SK-N-SH treated with all-trans-retinoic acid at 6 μM for 48 hours (cell line): ENCODE measurements around the gene EML5.

Source experiments
- ATAC-seq: fragments of 200-7000 bp; cut with Tn5 transposase; 3 replicates; pipeline ENCODE4 v1.9.1; 2020; ENCODE audit warnings: mild to moderate bottlenecking, moderate library complexity
- ARNTL ChIP-seq: fragments of 450-650 bp; formaldehyde crosslinking; IDR thresholded peaks from 2 replicates; pipeline ENCODE4 v1.5.0; 2020; ENCODE audit warnings: low read depth, mild to moderate bottlenecking, moderate library complexity, borderline replicate concordance
- CSDC2 ChIP-seq: fragments of 250-450 bp; sonication (Bioruptor Pico); IDR thresholded peaks from 2 replicates; pipeline ENCODE4 v1.5.0; 2020; ENCODE audit warnings: mild to moderate bottlenecking, moderate library complexity
- ESRRG ChIP-seq: fragments of 250-450 bp; sonication (Bioruptor Pico); IDR thresholded peaks from 2 replicates; pipeline ENCODE4 v1.6.1; 2021; ENCODE audit warnings: mild to moderate bottlenecking
- GLIS3 ChIP-seq: fragments of 250-450 bp; sonication (Bioruptor Pico); IDR thresholded peaks from 2 replicates; pipeline ENCODE4 v1.5.0; 2020; ENCODE audit warnings: mild to moderate bottlenecking, moderate library complexity
- OSR1 ChIP-seq: fragments of 250-450 bp; sonication (Bioruptor Pico); IDR thresholded peaks from 2 replicates; pipeline ENCODE4 v1.8.0; 2022; ENCODE audit warnings: moderate library complexity, mild to moderate bottlenecking, inconsistent platforms
- SNAI2 ChIP-seq: fragments of 250-450 bp; sonication (Bioruptor Pico); IDR thresholded peaks from 2 replicates; pipeline ENCODE4 v1.5.0; 2020; ENCODE audit warnings: mild to moderate bottlenecking, moderate library complexity
- TCF4 ChIP-seq: fragments of 250-450 bp; sonication (Bioruptor Pico); IDR thresholded peaks from 2 replicates; pipeline ENCODE4 v1.8.0; 2021; ENCODE audit warnings: mild to moderate bottlenecking, moderate library complexity, borderline replicate concordance
- ZC3H10 ChIP-seq: fragments of 250-450 bp; sonication (Bioruptor Pico); IDR thresholded peaks from 2 replicates; pipeline ENCODE4 v1.5.1; 2021; ENCODE audit warnings: mild to moderate bottlenecking, moderate library complexity
- TF ChIP-seq, protein P1 (sequence below): fragments of 250-450 bp; sonication (Bioruptor Pico); IDR thresholded peaks from 2 replicates; pipeline ENCODE4 v1.5.0; 2020; ENCODE audit warnings: mild to moderate bottlenecking, moderate library complexity
- TF ChIP-seq, protein P2 (sequence below): fragments of 250-450 bp; sonication (Bioruptor Pico); IDR thresholded peaks from 2 replicates; pipeline ENCODE4 v1.5.1; 2020; ENCODE audit warnings: low read depth, mild to moderate bottlenecking, moderate library complexity
- TF ChIP-seq, protein P3 (sequence below): fragments of 250-450 bp; sonication (Bioruptor Pico); IDR thresholded peaks from 2 replicates; pipeline ENCODE4 v1.8.0; 2021; ENCODE audit warnings: low read depth, mild to moderate bottlenecking, moderate library complexity, borderline replicate concordance
- TF ChIP-seq, protein P4 (sequence below): fragments of 250-450 bp; sonication (Bioruptor Pico); IDR thresholded peaks from 2 replicates; pipeline ENCODE4 v1.8.0; 2020; ENCODE audit warnings: mild to moderate bottlenecking, moderate library complexity, borderline replicate concordance
- TF ChIP-seq, protein P5 (sequence below): fragments of 250-450 bp; sonication (Bioruptor Pico); IDR thresholded peaks from 2 replicates; pipeline ENCODE4 v1.5.1; 2021; ENCODE audit warnings: mild to moderate bottlenecking, moderate library complexity

Gene EML5

DNA sequence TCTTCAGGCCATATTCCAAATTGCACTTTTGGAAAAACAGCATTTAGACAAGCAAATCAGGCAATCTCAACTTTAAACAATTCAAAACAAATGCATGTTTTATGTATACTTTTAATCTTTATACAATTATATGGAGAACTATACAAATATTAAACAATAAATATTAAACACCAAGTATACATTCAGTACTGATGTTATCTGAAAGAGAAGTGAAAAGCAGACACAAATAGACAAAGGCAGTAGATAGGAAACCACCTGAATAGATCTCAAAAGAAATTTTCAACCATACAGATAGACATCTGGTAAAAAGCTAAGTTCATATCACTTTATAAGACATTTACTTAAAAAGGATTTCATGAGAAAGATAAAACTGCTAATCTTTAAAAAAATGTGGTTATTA is 164.7 kb downstream of the EML5 start (continued):
- TF ChIP-seq, protein P1, sequence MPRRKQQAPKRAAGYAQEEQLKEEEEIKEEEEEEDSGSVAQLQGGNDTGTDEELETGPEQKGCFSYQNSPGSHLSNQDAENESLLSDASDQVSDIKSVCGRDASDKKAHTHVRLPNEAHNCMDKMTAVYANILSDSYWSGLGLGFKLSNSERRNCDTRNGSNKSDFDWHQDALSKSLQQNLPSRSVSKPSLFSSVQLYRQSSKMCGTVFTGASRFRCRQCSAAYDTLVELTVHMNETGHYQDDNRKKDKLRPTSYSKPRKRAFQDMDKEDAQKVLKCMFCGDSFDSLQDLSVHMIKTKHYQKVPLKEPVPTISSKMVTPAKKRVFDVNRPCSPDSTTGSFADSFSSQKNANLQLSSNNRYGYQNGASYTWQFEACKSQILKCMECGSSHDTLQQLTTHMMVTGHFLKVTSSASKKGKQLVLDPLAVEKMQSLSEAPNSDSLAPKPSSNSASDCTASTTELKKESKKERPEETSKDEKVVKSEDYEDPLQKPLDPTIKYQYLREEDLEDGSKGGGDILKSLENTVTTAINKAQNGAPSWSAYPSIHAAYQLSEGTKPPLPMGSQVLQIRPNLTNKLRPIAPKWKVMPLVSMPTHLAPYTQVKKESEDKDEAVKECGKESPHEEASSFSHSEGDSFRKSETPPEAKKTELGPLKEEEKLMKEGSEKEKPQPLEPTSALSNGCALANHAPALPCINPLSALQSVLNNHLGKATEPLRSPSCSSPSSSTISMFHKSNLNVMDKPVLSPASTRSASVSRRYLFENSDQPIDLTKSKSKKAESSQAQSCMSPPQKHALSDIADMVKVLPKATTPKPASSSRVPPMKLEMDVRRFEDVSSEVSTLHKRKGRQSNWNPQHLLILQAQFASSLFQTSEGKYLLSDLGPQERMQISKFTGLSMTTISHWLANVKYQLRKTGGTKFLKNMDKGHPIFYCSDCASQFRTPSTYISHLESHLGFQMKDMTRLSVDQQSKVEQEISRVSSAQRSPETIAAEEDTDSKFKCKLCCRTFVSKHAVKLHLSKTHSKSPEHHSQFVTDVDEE (CRISPR knock-in tag), result no peak
- TF ChIP-seq, protein P2, sequence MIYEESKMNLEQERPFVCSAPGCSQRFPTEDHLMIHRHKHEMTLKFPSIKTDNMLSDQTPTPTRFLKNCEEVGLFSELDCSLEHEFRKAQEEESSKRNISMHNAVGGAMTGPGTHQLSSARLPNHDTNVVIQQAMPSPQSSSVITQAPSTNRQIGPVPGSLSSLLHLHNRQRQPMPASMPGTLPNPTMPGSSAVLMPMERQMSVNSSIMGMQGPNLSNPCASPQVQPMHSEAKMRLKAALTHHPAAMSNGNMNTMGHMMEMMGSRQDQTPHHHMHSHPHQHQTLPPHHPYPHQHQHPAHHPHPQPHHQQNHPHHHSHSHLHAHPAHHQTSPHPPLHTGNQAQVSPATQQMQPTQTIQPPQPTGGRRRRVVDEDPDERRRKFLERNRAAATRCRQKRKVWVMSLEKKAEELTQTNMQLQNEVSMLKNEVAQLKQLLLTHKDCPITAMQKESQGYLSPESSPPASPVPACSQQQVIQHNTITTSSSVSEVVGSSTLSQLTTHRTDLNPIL (CRISPR knock-in tag), result no peak
- no peak for TF ChIP-seq ARNTL (CRISPR knock-in tag)
- TF ChIP-seq ESRRG (CRISPR knock-in tag), result no peak
- TF ChIP-seq ZC3H10 (CRISPR knock-in tag), result no peak
- TF ChIP-seq GLIS3 (CRISPR knock-in tag), result no peak
- no peak for TF ChIP-seq TCF4 (CRISPR knock-in tag)
- no peak for TF ChIP-seq SNAI2 (CRISPR knock-in tag)

DNA sequence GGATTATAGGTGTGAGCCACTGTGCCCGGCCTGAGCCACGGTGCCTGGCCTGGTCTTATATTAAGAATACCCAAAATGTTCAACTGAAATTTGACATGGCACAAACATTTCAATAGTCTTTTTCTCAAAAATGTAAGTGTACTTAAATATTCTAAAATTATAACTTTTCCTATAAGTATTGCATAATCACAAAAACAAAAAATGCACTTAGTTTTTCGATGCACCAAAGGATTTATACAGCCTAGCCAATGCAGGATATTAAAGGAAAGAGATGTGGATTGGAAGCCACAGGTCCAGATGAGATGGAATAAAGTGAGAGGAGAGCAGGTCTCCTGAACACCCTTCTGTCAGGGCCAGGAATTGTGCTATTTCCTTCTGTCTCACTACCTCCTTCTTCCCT is 167.1 kb downstream of the EML5 start:
- no peak for ATAC-seq
- TF ChIP-seq OSR1 (CRISPR knock-in tag) (no peak), TCF4 (CRISPR knock-in tag) (no peak)
- TF ChIP-seq, protein P3, sequence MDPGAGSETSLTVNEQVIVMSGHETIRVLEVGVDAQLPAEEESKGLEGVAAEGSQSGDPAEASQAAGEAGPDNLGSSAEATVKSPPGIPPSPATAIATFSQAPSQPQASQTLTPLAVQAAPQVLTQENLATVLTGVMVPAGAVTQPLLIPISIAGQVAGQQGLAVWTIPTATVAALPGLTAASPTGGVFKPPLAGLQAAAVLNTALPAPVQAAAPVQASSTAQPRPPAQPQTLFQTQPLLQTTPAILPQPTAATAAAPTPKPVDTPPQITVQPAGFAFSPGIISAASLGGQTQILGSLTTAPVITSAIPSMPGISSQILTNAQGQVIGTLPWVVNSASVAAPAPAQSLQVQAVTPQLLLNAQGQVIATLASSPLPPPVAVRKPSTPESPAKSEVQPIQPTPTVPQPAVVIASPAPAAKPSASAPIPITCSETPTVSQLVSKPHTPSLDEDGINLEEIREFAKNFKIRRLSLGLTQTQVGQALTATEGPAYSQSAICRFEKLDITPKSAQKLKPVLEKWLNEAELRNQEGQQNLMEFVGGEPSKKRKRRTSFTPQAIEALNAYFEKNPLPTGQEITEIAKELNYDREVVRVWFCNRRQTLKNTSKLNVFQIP (CRISPR knock-in tag), result no peak
- TF ChIP-seq, protein P1 (CRISPR knock-in tag), result no peak
- TF ChIP-seq, protein P4, sequence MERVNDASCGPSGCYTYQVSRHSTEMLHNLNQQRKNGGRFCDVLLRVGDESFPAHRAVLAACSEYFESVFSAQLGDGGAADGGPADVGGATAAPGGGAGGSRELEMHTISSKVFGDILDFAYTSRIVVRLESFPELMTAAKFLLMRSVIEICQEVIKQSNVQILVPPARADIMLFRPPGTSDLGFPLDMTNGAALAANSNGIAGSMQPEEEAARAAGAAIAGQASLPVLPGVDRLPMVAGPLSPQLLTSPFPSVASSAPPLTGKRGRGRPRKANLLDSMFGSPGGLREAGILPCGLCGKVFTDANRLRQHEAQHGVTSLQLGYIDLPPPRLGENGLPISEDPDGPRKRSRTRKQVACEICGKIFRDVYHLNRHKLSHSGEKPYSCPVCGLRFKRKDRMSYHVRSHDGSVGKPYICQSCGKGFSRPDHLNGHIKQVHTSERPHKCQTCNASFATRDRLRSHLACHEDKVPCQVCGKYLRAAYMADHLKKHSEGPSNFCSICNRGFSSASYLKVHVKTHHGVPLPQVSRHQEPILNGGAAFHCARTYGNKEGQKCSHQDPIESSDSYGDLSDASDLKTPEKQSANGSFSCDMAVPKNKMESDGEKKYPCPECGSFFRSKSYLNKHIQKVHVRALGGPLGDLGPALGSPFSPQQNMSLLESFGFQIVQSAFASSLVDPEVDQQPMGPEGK (CRISPR knock-in tag), result no peak

DNA sequence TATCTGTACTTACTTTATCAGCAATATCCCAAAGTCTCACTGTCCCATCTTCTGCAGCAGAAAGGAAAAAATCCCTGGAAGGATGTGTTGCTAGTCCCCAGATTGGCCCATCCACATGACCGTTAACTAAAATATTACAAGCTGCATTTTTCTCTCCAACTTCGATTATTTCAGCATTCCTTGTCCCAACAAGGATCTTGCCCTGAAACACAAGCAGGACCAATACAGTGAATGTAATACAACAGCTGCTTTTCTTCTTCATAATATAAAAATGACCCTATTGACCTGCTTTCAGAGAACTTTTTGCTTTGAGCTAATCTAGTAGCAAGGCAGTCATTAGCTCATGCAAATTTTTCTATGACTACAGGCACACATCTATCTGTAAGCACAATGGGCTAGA is 171.7 kb downstream of the EML5 start:
- ATAC-seq, result no peak

More for the DNA sequence above, 171.7 kb downstream of the EML5 start:
- TF ChIP-seq, protein P5, sequence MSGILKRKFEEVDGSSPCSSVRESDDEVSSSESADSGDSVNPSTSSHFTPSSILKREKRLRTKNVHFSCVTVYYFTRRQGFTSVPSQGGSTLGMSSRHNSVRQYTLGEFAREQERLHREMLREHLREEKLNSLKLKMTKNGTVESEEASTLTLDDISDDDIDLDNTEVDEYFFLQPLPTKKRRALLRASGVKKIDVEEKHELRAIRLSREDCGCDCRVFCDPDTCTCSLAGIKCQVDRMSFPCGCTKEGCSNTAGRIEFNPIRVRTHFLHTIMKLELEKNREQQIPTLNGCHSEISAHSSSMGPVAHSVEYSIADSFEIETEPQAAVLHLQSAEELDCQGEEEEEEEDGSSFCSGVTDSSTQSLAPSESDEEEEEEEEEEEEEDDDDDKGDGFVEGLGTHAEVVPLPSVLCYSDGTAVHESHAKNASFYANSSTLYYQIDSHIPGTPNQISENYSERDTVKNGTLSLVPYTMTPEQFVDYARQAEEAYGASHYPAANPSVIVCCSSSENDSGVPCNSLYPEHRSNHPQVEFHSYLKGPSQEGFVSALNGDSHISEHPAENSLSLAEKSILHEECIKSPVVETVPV (CRISPR knock-in tag), result no peak
- TF ChIP-seq, protein P3 (CRISPR knock-in tag), result no peak
- no peak for TF ChIP-seq ESRRG (CRISPR knock-in tag)
- TF ChIP-seq CSDC2 (CRISPR knock-in tag), result no peak
